Activated naive CD8-positive, alpha-beta T cell treated with anti-CD3 and anti-CD28 coated beads, Interleukin-2, amount 50 U/mL, for 24 hours (primary cell): ENCODE data around the gene ADRA2C.
"Not testable (repeated sequence)": the region's sequence is repeated elsewhere in the genome, so short reads cannot be mapped to it uniquely, and the experiment has no call there.

Experiments
- ATAC-seq: fragments of 150-1000 bp; cut with Tn5 transposase; one replicate; pipeline ENCODE4 v1.10.0; 2021
- DNase-seq: peaks from one replicate; pipeline ENCODE4 v3.0.0; 2021
- H3K27ac Mint-ChIP-seq: one replicate; pipeline ENCODE4 v1.8.0; 2021; ENCODE audit warnings: mild to moderate bottlenecking, mixed read lengths
- H3K27me3 Mint-ChIP-seq: one replicate; pipeline ENCODE4 v1.8.0; 2021; ENCODE audit warnings: mixed read lengths
- H3K36me3 Mint-ChIP-seq: one replicate; pipeline ENCODE4 v1.8.0; 2021; ENCODE audit warnings: low read depth, mixed read lengths
- H3K4me1 Mint-ChIP-seq: one replicate; pipeline ENCODE4 v1.8.0; 2021; ENCODE audit warnings: mixed read lengths
- H3K4me3 Mint-ChIP-seq: one replicate; pipeline ENCODE4 v1.8.0; 2021; ENCODE audit warnings: mild to moderate bottlenecking, moderate library complexity, mixed read lengths
- H3K9me3 Mint-ChIP-seq: one replicate; pipeline ENCODE4 v1.8.0; 2021; ENCODE audit warnings: mixed read lengths

The ADRA2C gene

DNA sequence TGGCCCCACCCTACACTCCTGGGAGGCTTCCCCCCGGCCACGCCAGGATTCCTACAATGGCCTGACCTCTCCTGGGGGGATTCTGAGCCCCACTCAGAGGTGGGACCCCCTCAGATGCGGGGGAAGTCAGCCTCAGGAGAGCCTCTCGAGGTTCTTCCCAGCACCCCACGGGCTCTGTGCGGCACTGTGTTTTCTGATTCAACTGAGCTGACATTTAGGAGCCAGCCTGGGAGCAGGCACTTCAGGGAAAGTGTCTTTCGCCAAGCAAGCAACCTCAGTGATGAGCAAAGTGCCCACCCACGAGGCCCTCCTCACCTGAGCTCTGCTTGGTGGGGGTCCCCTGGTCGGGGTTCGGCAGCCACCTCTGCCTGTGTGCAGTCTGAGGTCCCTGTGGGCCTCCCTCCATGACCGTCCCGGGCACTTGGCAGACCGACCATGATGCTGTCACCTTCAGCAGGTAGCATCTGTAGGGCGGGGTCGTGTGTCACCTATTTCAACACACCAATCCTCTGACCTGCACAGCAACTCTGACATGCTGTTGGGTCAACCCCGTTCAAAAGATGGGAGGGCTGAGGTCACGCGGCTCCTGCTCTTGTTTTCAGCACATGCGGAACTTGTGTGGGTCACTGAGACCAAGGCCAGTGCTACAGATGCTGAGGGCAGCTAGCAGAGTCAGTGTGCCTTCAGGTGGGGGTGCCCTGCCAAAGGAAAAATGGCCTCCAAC lies 46.2 kb downstream of the ADRA2C start:
- no peak overlapping the region for H3K27ac Mint-ChIP-seq
- H3K4me3 Mint-ChIP-seq = no peak overlapping the region
- no peaks in the 10 kb centered on the region for H3K9me3 Mint-ChIP-seq
- H3K36me3 Mint-ChIP-seq = no peaks in the 10 kb centered on the region
- no peak for DNase-seq
- no peaks in the 10 kb centered on the region for H3K4me1 Mint-ChIP-seq
- H3K27me3 Mint-ChIP-seq = peaks cover 10% of the 10 kb centered on the region
- no peak for ATAC-seq

DNA sequence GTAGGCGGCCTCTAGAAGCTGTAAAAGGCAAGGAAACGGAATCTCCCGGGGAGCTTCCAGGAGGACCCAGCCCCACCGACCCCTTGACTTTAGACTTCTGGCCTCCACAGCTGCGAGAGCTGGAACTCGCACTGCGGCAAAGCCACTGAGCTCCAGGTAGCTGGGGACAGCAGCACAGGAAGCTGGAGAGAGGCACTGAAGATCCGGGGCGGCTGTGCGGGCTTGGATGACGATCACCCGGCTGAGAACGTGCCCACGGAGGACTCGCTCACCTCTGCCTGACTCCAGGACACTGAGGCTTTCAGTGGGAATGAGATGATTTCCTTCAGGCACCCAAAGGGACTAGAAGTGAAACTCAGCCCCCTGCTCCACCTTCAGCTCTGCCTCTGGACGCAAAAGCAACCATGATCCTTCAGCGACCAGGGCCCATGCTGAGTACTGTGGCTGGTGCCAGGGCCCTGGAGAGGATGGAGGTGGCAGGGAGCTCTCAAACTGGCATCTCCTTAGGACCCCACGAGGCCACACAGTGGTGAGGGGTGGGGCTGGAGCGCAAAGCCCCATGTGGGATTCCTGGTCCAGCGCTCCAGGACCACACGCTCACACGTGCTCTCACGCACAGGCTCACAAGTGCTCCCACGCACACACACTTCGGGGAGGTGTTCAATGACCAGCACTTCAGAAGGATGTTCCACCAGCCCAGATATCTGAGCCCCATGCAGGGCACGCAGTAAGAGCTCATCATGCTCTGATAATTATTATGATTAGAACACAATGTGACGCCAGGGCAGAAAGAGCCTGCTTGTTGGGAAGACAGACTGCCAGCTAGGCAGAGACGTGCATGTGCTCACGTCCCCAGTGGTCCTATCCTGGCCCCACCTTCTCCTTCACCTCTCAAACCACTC lies 47.2 kb downstream of the ADRA2C start:
- Mint-ChIP-seq H3K27ac (no peak overlapping the region), H3K36me3 (no peaks in the 10 kb centered on the region), H3K27me3 (peaks cover 3% of the 10 kb centered on the region), H3K4me1 (no peaks in the 10 kb centered on the region), H3K4me3 (no peak overlapping the region), H3K9me3 (no peaks in the 10 kb centered on the region)
- ATAC-seq (no peak), DNase-seq (no peak)

DNA sequence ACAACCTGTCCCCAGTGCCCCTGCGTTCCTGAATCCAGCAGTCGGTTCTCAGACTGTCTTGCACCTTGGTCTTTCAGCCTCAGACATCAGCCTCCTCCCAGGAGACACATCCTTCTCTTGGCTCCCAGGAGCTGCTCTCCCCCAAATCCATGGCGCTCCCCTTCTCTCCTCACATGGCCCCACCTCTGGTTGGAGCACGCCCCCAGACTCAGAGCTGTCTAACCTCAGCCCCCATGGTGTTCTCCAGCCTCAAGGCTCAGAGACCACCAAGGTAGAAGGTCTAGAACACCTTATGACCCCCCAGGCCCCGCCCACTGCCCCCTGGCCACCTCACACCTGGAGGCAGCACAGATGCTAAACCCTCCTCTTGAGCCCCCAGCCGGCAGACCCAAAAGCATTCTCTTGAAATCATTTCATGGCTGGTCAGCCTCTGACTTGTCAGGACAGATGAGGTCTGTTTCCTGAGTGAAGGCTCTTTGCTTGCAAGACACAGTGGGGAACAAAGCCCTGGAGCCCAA lies 47.9 kb downstream of the ADRA2C start:
- Mint-ChIP-seq H3K27ac (no peak overlapping the region), H3K9me3 (no peaks in the 10 kb centered on the region), H3K4me3 (no peak overlapping the region), H3K4me1 (no peaks in the 10 kb centered on the region), H3K36me3 (no peaks in the 10 kb centered on the region), H3K27me3 (no peaks in the 10 kb centered on the region)
- DNase-seq = no peak
- no peak for ATAC-seq

DNA sequence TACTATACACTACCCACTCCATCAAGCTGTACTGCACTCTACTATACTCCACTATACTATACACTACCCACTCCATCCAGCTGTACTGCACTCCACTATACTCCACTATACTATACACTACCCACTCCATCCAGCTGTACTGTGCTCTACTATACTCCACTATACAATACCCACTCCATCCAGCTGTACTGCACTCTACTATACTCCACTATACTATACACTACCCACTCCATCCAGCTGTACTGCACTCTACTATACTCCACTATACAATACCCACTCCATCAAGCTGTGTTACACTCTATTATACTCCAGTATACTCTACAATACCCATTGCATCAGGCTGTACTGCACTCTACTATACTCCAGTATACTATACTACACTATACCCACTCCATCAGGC lies 48.7 kb downstream of the ADRA2C start:
- not testable (repeated sequence) for H3K4me1 Mint-ChIP-seq, ATAC-seq, H3K4me3 Mint-ChIP-seq, H3K27ac Mint-ChIP-seq, DNase-seq, H3K9me3 Mint-ChIP-seq, H3K36me3 Mint-ChIP-seq, H3K27me3 Mint-ChIP-seq

DNA sequence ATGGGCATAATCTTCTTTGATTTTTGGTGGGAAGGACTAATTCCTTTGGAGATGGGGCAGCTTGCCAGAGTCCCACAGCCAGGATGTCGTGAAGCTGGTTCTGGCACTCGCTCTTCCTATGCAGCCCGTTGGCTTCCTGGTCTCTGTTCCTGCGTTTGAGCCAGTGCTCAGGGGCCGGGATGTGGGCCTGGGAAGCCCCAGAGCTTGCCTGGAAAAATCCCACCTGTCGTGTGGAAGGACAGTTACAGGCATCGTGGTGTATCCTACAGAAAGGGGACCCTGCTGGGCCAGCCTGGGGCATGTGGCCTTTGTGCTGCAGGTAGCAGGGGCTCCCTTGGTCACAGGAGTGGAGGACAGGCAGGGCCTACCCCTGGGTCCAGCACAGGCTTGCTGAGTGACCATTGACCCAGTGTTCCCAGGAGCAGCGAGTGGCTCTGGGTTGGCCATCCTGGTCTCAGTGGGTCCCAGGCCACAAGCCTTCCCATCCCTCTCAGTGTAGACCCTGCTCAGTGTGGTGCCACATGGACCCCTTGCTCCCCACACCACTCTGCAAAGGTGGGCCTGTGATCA lies 50.2 kb downstream of the ADRA2C start:
- DNase-seq = no peak
- no peak for ATAC-seq
- Mint-ChIP-seq H3K36me3 (no peaks in the 10 kb centered on the region), H3K27me3 (no peaks in the 10 kb centered on the region), H3K4me3 (no peak overlapping the region), H3K9me3 (no peaks in the 10 kb centered on the region), H3K4me1 (no peaks in the 10 kb centered on the region), H3K27ac (no peak overlapping the region)

DNA sequence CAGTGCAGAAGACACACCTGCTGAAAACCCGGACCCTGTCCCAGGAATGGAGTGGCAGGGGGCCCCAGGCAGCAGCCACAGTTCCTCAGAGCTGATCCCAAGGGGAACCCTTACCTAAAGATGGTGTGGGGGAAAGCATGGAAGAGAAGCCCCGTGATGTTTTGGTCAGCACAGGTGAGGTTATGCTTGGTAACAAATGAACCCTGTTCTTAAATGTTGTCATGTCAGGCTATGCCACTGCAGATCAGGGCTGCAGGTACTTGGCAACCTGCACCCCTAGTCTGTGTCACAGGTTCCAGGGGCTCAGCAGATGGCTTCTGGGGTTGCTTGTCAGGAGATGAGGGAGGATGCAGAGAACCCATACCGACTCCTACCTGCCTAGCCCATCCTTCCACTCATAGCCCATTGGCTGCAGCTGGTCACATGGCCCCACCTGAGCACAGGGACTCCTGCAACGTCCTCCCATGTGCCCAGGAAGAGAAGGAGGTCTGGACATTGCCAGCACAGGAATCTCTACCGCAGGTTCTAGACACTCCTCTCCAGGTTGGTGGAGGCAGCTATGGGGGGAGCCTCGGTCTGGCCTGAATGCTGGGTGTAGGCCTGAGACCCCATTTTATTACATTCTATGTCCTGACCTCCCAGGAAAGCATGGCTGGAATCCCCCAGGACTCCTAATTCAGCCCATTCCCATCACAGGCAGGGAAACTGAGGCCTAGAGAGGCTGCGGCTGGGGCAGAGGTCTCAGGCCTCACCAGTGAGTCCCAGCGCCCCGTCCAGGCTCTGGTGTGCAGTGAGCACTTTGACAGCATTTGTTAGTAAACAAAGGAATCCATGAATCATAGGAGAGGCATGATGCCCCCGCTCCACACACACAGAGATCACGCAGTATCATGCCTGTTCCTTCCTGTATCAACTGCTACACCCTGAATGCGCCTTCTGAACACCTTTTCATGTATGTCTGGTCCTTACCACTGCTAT lies 51.1 kb downstream of the ADRA2C start:
- Mint-ChIP-seq H3K4me3 (no peak overlapping the region), H3K27me3 (no peaks in the 10 kb centered on the region), H3K4me1 (no peaks in the 10 kb centered on the region), H3K9me3 (no peaks in the 10 kb centered on the region), H3K27ac (no peak overlapping the region), H3K36me3 (no peaks in the 10 kb centered on the region)
- DNase-seq (no peak), ATAC-seq (no peak)
